IPS-NIHi7 (cell line): Measurements from ENCODE around the gene TADA3.
A peak's percentile ranks its signal among the peaks of the same experiment; 100 is the strongest.

Experiments used
- DNase-seq: peaks from one replicate; pipeline ENCODE4 v3.0.0; 2012; ENCODE audit warnings: mixed read lengths; ENCODE audit errors: extremely low spot score

The TADA3 gene

DNA sequence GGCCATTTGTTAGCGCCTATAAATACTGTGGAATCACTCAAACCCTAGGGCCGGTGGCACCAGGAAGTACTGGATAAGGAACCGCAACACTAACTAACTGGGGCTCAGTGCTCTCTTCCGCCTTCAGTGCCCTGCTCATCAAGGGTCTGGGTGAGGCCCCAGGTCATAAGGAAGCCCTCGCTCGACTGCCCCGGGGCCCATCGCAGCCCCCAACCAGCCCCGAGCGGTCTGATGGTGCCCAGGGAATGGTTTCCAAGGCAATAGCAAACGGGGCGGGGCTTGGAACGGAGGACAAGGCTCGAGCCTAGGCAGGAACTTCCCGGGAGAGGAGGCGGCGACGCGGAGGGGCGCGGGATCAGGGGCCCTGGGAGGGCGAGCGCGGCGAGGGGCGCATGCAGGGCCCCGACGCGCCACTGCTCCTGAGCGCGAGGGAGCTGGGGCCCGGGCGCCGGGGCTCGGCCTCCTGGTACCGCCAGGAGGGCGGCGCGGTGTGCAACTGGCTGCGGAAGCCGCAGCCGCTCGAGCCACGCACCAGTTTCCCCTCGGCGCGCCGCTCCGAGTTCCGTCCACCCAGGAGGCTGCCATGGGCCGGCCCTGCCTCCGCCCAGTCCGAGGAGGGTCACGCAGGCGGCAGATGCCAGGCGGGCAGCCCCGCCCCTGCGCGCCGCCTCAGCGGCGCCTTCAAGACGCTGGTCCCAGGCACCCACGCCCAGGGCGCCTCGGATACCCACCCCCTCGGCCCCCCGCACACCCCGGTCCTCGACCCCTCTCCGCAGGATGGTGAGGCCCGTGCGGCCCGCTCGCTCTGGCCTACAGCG, 17.6 kb upstream of the TADA3 start, which contains the start of gene TTLL3:
TTLL3 (plus strand) TSS at position 648 of the 818 bp plus-strand sequence. CDS start 400 bp downstream, outside the sequence.
- DNase-seq = peak; percentile 73

DNA sequence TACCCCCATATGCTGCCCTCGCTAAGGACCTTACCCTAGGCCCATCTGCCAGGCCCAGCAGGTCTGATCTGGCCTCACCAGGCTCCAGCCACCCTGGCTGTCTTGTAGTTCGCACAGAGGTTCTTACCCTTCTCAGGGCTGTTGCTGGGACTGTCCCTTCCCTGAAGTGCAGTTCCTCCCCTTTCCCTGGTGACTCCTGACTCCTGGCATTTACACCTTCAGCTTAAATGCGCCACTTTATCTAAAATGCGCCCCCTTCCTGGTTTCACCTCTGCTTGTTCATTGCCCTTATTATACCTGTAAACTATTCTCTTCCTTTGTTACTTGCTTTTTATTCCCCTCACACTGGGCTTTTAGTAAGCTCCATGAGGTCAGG, 17.0 kb upstream of the TADA3 start:
- no peak for DNase-seq

DNA sequence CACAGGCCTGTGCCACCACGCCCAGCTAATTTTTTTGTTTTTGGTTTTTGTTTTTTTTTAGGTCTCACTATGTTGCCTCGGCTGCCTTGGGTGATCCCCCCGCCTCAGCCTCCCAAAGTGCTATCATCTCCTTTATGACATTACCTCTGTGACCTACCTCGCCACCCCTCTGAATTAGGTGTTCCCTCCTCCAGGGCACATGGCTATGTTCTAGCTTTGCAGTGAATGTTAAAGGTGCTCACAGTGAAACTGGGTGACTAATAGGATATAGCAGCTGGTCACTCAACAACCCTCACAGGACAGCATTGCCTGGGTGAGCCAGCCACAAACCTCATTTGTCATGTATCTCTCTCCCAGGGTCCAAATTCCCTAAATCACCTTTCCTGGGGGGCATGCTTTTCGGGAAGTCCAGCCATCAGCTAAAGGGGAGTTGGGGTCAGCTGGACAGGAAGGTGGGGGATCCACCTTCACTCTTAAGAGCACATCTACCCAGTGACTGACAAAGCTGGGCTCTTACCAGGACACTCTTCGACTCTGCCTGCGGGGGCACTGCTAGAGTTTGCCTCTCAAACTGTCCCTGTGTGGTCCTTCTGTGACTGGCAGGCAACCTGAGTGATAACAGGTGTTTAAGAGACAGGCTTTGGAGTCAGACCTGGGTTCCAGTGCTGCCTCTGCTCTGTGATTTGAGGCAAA, 16.2 kb upstream of the TADA3 start:
- peak; percentile 56 for DNase-seq

DNA sequence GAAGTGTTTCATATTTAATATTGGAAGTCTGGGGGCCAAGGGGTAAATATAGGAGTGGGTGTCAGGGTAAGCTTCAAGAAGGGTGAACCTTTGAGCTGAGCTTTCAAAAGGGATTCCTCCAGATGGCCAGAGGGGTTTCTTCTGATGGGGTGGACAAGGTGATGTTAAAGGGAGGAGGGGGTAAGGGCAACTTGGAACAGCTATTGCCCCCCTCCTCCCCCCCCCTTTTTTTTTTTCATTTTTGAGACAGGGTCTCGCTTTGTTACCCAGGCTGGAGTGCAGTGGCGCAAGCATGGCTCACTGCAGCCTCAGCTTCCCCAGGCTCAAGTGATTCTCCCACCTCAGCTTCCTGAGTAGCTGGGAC, 15.7 kb upstream of the TADA3 start:
- DNase-seq = no peak

DNA sequence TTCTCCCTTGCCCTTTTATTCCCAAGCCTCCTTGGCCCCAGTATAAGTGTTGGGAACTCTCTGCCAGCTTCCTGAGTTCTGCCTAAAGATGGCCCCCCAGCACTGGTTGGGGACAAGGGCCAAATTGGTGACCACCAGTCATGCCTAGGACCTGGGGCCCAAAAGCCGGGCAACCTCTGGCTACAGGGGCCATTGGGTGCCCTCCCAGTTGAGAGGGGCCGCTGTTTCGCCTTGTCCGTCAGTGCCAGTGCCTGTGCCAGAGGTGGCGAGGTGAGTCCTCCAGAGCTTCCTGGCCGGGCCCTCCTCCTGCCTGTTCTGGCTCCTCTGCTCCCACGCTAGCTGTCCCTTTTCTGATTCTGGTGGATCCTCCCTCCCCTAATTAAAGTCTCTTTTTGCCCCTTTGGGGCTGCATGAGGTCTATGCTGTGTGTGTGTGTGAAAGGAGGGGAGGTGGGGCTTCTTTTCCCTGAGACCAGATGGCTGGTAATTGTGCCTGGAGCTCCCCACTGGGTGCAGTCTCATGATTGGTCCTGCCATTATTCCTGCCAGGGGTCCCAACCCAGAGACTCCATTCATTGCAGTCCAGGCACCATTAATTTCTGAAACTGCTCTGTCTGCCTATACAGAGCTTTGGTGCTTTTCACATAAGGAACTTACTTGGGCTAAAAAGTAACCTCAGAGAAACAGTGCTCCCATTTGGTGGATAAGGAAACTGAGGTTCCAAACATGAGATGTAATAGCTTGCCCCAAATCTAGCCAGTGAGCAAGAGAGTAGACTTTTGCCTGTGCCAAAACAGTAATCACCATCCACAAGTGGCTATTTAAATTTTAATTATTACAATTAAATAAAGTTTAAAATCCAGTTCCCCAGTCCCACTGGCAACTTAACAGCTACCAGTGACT, 14.7 kb upstream of the TADA3 start:
- DNase-seq = no peak

DNA sequence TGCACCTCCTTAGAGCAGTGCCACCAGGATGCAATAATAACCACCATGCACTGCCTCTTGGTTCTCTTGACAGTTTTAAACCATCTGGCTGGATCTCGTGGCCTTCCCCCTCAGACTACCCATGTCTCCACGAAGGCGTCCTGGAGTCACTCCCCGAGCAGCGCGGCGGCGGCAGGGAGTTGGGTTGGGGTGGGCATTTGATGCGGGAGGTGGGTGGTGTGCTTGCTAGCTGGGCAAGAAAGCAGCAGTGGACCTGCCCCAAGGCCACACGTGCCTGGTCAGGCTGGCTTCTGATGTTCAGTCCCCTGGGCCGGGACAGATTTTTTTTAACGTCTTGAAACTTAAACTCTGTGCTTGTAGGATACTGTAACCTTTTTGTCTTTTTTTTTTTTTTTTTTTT, 13.9 kb upstream of the TADA3 start:
- DNase-seq = no peak

DNA sequence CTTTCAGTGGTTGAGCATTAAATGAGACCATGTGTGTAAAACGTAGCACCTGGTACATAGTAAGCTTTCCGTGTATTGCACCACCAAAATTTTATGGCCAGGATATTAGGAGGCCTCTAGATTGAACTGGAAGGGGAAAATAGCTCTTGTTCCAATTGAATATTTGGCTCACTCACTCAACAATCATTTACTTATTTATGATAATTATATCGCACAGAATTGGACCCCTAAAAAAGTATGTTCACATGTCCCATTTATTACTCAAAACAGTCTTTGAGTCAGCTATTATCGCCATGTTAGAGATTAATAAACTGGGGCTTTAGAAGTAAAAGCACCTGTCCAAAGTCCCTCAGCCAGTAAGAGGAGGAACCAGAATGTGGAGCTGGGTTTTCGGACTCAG, 12.7 kb upstream of the TADA3 start:
- DNase-seq = no peak

DNA sequence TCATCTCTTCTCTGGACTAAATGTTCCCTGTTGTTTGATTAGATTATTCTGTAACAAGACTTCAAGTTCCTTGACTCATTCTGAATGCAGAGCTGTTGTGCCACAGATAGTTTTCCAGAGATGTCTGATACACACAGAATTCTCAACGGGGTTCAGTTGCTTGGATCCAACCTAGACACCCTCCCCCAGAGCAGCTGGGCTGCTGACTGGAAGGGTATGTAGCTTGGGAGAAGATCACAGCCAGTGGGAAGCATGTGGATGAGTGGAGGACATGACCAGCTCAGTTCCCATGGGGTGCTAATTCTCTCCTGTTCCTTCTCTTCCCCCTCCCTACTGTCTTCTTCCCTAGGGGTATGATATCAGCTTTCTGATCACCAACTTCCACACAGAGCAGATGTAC, 11.2 kb upstream of the TADA3 start:
- no peak for DNase-seq

DNA sequence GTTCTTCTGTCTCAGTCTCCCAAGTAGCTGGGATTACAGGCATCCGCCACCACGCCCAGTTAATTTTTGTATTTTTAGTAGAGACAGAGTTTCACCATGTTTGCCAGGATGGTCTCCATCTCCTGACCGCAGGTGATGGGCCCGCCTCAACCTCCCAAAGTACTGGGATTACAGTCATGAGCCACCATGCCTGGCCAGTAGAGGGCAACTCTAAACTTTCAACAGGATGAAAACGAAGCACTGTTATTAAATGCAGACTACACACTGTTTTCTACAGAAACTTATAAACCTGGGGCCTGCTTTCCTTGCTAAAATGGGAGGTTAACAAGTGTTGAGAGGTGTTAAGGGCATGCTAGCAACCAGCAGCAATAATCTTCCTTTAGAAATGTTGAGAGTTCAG, 8.3 kb upstream of the TADA3 start:
- DNase-seq = no peak

DNA sequence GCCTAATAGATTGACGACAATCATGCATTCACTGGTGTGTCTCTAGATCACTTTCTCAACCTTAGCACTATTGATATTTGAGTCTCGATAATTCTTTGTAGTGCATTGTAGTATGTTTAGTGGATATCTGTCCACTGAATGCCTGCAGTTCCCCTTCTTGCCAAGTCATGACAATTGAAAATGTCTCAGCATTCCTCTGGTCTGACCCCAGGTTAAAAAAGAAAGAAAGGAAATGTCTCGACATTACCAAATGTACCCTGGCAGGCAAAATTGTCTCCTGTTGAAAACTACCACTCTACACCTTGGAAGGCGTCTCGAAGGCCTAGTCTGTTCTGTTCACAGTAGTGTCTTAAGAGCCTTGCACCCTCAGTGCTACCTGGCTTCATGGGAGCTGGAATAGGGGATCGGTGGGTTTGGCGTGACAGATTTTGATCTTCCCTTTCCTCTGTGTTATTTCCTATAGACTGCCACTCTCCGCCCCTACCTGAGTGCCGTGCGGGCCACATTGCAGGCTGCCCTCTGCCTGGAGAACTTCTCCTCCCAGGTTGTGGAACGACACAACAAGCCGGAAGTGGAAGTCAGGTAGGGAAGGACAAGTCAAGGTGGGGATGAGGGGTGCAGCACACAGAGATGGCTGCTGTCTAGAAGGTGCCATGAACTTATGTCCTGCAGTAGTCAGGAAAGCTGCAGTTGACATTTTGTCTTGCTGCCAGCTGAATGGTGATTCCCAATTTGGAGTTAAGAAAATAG, 5.1 kb upstream of the TADA3 start:
- no peak for DNase-seq

DNA sequence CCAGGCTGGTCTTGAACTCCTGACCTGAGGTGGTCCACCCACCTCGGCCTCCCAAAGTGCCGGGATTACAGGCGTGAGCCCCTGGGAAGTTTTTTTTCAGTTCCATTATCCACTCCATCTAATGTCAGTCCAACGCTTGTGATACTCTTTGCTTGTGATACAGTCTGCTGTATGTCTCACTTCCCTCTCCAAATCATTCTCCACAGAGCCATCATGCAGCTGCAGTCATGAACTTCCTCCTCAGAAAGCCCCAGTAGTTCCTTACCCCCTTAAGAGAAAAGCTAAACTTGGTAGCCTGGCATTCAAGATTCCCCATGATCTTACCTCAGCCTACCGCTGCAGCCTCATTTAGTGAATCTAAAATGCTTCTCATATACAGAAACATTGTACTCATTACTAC, 2.9 kb upstream of the TADA3 start:
- no peak for DNase-seq

DNA sequence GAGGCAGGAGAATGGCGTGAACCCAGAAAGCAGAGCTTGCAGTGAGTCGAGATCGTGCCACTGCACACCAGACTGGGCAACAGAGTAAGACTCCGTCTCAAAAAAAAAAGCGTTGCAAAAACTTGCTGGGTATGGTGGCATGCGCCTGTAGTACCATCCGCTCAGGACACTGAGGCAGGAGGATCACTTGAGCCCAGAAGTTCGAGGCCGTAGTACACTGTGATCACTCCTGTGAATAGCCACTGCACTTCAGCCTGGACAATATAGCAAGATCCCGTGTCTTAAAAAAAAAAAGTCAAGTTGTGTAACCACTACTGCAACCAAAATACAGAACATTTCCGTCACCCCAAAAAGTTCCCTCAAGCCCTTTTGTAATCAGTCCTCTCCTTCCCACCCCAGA, 2.1 kb upstream of the TADA3 start:
- no peak for DNase-seq

DNA sequence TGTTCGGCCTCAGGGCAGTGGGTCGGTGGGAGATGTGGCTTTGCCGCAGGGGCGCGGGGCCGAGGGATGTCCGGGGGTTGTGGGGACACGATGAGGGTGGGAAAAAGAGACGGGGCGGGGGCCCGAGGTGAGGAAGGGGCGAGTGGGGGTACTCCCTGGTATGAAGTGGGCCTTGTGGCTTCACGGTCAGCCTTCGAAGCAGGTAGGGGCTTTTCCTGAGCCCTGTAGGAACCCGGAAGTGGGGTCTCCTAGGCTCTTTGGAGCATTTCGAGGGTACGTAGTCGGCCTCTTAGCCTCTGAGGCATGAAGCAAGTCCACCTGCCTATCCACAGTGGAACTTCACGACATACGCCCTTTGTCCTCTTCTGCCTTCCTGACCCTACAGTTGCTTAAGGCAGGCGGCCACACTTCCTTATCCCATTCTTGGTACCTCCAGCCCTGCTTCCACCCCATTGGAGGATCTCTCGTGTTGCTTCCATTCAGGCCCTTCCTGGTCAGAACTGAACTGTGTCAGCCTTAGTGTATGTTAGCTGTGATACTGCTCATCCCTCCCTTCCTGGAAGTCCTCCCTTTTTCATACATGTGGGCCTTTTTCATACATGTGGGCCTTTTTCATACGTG, 998 bp upstream of the TADA3 start:
- DNase-seq = no peak

DNA sequence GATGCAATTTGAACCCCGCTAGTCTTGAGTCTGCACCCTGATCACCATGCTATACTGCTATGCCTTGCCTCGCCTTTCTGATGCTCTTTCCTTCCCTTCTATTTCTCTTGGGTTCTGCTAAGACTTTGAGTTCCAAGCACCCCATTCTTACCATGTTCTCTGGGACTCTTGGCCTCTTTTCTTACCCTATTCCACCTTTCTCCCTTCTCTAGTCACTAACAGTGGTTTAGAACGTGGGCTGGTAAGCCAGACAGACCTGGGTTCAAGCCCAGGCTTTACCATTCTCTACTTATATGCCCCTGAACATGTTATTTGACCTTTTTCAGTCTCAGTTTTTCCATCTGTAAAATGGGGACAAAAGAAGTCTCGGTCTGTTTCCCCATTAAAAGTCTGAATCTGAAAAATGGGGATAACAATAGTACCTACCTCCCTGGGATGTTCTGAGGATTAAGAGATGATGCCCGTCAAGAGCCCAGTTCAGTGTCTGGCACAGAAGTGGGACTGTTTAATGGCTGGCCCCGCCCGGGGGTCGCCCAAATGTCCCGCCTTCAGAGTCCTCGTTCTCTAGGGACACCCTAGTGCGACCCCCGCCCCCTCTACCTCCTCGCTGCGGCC, 376 bp downstream of the TADA3 start:
- DNase-seq = no peak

DNA sequence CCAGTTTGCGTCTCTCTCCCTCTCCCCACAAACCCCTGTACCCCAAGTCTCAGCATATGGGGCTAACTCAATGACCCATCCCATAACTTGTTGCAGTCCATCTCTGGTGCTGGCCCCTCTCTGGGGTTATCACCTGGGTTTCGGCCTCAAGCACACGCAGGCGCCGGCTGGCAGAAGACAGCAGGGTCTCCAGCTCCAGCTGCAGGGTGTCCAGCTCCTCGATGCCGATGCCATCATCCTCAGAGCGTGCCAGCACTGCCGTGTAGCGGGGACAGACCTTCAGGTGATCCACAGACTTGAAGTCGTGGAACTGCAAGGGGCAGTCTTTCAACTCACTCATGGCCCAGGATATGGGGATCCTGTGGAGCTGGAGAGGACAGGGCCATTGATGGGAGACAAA, 1.1 kb downstream of the TADA3 start:
- DNase-seq = no peak

DNA sequence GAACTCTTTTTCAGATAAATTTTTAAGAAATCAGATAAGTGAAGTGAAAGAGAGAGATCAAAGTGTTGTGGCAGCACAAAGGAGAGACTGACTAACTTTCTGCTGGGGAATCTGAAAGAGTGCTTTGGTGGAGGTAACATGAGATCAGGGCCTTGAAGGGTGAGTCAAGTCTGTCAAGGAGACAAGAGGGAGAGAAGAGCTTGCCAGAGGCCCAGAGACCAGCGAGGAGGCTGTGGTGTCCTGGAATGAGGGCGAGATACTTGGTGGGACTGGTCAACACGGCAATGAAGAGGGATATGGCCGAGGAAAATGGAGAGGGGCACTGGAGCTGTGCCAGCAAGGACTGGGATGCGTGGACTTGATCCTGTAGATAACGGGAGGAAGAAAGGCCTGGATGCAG, 4.6 kb downstream of the TADA3 start:
- DNase-seq = no peak

DNA sequence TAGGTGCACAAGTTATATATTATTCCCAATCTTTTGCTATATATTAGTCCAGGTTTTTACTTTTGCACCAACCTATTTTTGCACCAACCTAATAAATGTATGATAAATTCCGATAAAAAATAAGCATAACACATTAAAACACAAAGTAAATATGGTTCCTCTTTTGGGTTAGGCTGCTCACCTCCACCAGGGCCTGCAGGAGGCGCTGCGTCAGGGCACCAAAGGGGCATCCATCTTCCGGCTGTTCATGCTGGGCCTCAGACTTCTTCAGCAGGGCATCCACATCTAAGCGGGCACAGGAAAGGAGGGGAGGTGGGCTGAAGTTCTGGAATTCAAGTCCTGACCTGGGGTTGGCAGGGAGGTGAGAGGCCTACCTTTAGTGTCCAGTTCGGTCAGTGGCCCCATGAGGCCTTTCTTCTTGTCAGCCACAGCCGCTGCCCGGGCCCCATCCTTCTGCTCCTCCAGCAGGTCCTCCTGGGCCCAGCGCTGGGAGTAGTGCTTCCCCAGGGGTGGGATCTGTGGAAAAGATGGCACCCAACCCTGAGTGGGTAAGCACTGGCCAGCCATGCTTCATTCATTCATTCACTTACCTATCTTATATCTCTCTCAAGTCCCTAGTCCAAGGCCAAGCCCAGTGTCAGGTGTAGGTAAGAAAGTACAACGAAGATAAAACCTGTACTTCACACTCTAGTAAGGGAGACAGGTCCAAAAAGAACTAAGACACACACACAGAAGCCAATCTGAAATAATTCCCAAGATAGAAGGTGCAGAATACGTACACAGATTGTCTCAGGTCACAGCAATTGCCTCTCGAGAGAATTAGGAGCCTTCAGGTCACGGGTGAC, 5.2 kb downstream of the TADA3 start:
- DNase-seq = no peak

DNA sequence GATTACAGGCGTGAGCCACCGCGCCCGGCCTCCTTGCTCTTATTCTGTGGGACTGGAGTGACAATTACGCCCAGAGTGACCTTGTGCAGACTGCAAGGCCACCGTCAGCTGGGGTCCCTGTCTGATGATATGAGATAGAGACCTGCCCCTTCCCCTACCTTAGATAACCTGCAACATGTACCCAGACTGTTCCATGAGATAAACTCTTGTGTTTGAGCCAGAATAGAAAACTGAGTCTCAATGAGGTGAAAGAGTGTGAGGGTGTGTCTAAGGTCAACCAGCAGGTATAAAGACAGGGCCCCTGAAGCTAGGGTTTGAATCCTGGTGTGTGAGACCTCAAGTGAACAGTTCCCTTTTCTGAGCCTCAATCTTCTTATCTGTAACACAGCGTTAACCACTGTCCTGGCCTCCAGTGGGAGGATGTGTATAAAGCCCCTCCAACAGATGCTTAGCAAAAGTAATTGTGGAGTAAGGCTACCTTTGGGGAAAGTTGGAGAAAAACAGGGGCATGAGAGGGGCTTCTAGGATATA, 6.0 kb downstream of the TADA3 start:
- no peak for DNase-seq

DNA sequence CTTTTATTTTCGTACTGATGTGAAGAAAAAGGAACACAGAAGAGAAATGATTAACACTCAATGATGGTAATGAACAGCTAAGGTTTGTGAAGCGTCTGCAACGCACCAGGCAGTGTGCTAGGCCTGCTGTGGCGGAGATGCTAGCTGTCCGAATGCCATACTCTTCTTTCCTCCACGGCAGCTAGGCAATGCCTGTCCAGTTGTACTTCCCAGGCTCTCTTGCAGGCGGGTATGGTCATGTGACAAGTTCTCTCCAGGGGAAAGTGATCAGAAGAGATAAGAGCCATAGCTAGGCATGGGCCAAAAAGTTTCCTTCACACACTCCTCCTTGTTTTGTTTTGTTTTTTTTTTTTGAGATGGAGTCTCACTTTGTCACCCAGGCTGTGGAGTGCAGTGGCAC, 6.7 kb downstream of the TADA3 start:
- no peak for DNase-seq

DNA sequence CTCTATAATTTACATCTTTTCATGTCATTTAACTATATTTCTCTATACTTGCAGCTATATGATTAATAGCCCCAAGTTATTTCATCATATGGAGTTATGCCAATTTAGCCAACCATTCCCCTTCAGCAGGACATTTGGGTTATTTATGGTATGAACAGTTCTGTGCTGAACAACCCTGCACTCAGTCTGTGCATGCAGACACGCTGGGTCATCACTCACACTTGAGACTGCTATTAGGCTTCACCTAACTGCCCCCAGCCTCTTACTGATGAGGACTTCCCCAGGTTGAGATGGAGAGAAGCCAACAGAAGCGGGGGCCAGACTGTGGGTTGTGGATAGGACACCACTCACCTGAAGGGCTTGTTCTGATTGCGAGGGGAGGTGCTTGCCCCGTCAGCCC, 7.3 kb downstream of the TADA3 start:
- DNase-seq = no peak
